AG04450 (cell line): ENCODE measurements around the gene THEM4. TPM values are rescaled to one million over a fixed set of nuclear protein-coding genes. Genes with fewer than 3 reads are reported as not detected.

Source experiments
- CTCF ChIA-PET: fragments of 300-600, 350-600 bp; formaldehyde crosslinking; extraction: SDS; loops from one replicate; lab custom pipeline; 2022; ENCODE audit warnings: antibody characterized with exemption, inconsistent platforms; lab: Charles Lee
- POLR2A ChIA-PET: fragments of 350-600 bp; formaldehyde crosslinking; extraction: SDS; loops from one replicate; lab custom pipeline; 2021; ENCODE audit warnings: antibody characterized with exemption, inconsistent platforms; lab: Yijun Ruan, JAX
- DNase-seq: peaks from one replicate; pipeline ENCODE4 v3.0.0-alpha.2; 2011; ENCODE audit warnings: low read depth, low spot score
- H3K27ac ChIP-seq: one replicate; pipeline ENCODE4 v1.5.1; 2012; ENCODE audit warnings: low read depth, low read length, control low read depth
- H3K27me3 ChIP-seq: one replicate; pipeline ENCODE4 v1.6.0; 2012; ENCODE audit warnings: low read length; ENCODE audit not compliant: control insufficient read depth, insufficient read depth
- H3K4me3 ChIP-seq: 2 replicates; pipeline ENCODE4 v1.5.1; 2011; ENCODE audit warnings: mild to moderate bottlenecking, low read depth, low read length, control low read depth
- H3K9me3 ChIP-seq: 2 replicates; pipeline ENCODE4 v1.5.1; 2012; ENCODE audit warnings: low read length; ENCODE audit not compliant: control insufficient read depth, insufficient read depth
- CTCF ChIP-seq: IDR thresholded peaks from 2 replicates; pipeline ENCODE4 v1.5.1; 2011; ENCODE audit warnings: low read depth, low read length, control low read depth, inconsistent platforms
- polyA plus RNA-seq: library from polyadenylated mRNA; depleted of rRNA; stranded (reverse); fragments of >200 nt; gene quantifications from 2 replicates; pipeline ENCODE4 v1.2.3, GENCODE V29; 2011

The THEM4 gene
- polyA plus RNA-seq, 1 experiment, result 24.8 TPM

- no peak for TF ChIP-seq CTCF
- POLR2A ChIA-PET, result no interaction called here
- peaks cover 61% of the 10 kb centered on the region for H3K27me3 ChIP-seq
- CTCF ChIA-PET, result interaction anchor here (1.6 kb wide), 1 partner anchor 10 kb away, joined by 4 read pairs; no protein-coding TSS in a partner anchor
- DNase-seq, result no peak
- H3K27ac ChIP-seq, result no peak overlapping the region
- H3K4me3 ChIP-seq, result no peak overlapping the region
- no peaks in the 10 kb centered on the region for H3K9me3 ChIP-seq
These were observed 61.3 kb downstream of the THEM4 start for GRCh38 chr1:151847867-151848596.

DNA sequence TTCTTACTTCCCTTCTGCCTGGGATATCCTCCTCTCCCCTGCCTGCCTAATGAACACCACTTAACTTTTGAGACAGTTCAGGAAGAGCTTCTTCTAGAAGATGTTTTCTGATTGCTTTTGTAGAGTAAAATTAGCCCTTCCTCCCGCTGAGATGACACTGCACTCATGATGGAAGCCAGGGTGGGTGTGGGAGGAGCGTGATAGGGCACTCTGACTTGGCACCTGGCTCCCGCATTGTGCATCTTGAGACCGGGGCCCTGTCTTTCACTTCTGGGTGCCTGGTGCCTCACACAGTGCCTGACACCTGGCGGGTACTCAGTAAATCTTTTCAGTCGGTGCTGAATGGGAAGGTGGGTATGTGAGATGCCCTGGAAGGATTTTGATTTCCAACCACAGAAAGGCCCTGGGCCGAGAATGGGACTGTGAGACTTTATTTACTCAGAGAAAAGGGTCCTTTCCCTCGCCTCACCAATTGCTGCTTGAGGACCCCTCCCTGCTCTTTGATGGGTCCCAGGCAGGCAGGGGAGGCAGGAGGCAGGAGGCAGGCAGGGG is 62.5 kb downstream of the THEM4 start:
- no peak for TF ChIP-seq CTCF
- peaks cover 50% of the 10 kb centered on the region for H3K27me3 ChIP-seq
- no peak for DNase-seq
- POLR2A ChIA-PET, result no interaction called here
- H3K4me3 ChIP-seq, result no peak overlapping the region
- H3K27ac ChIP-seq, result no peak overlapping the region
- CTCF ChIA-PET, result interaction anchor here (0.8 to 1.2 kb wide), 5 partner anchors 11 to 73 kb away, joined by 3 to 5 read pairs (median 4); no protein-coding TSS in a partner anchor
- no peaks in the 10 kb centered on the region for H3K9me3 ChIP-seq

GRCh38 chr1:151846062-151846568 is 63.2 kb downstream of the THEM4 start:
- Histone ChIP-seq H3K27ac (no peak overlapping the region), H3K4me3 (no peak overlapping the region), H3K9me3 (no peaks in the 10 kb centered on the region), H3K27me3 (peaks cover 46% of the 10 kb centered on the region)
- ChIA-PET POLR2A (no interaction called here), CTCF (interaction anchor here (0.8 to 1.2 kb wide), 5 partner anchors 10 to 73 kb away, joined by 3 to 5 read pairs (median 4); no protein-coding TSS in a partner anchor)
- TF ChIP-seq CTCF, result peak; percentile 18; the same call in 1 of the 2 replicates
- DNase-seq, result no peak

DNA sequence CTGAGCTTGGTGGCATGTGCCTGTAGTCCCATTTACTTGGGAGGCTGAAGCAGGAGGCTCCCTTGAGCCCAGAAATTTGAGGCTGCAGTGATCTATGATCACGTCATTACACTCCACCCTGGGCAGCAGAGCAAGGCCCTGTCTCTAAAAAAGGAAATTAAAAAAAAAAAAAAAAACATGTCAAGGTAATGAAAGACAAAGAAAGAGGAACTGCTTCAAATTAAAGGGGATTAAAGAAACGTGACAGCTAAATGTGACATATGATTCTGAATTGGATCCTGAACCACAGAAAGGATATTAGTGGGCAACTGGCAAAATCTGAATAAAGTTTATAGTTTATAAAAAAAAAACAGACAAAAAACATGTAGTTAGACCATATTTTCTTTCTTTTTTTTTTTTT is 65.9 kb downstream of the THEM4 start:
- no peak for TF ChIP-seq CTCF
- H3K27ac ChIP-seq, result no peak overlapping the region
- H3K9me3 ChIP-seq, result peaks cover 7% of the 10 kb centered on the region; the same call in 1 of the 2 replicates
- ChIA-PET POLR2A (no interaction called here), CTCF (no interaction called here)
- no peak for DNase-seq
- peaks cover 45% of the 10 kb centered on the region for H3K27me3 ChIP-seq
- no peak overlapping the region for H3K4me3 ChIP-seq

DNA sequence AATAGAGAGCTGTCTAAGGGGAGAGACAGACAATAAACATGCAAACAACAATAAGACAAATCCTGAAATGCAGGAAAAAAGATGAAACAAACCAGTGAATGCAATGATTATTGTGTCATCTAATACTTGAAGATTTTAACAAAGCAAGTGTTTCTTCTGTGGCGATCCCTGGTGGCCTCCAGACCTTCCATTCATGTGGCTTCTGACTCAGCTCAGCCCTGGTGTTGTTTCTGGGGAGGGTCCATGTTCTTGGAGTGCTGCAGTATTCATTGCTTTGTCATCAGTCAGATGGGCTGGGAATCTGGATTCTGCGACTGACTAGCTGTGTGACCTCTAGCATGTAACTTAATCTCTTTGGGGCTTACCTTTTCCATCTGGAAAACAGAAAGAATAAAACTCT is 68.2 kb downstream of the THEM4 start:
- ChIA-PET POLR2A (no interaction called here), CTCF (no interaction called here)
- Histone ChIP-seq H3K27me3 (peaks cover 52% of the 10 kb centered on the region), H3K9me3 (peaks cover 7% of the 10 kb centered on the region; the same call in 1 of the 2 replicates), H3K4me3 (no peak overlapping the region), H3K27ac (no peak overlapping the region)
- DNase-seq, result no peak
- TF ChIP-seq CTCF, result no peak
